Endothelial cell of umbilical vein (primary cell): Measurements from ENCODE around the gene GAL3ST1. TPM values are rescaled to one million over a fixed set of nuclear protein-coding genes. Genes with fewer than 3 reads are reported as not detected.

Experiments used
- BruUV-seq: library from RNA; stranded (reverse); fragments of 400-500 nt; replicated peaks from 2 replicates; lab custom pipeline; 2021; lab: Mats Ljungman, UMichigan
- CTCF ChIA-PET: fragments of 300-600, 350-600 bp; sonication (Branson Sonifier 250); formaldehyde crosslinking; loops from one replicate; lab custom pipeline; 2021; ENCODE audit warnings: antibody characterized with exemption, inconsistent platforms; lab: Charles Lee
- POLR2A ChIA-PET: fragments of 300-600, 350-600 bp; sonication (Branson Sonifier 250); formaldehyde crosslinking; loops from one replicate; lab custom pipeline; 2021; ENCODE audit warnings: antibody characterized with exemption, inconsistent platforms; lab: Charles Lee
- DNase-seq: peaks from one replicate; pipeline ENCODE4 v3.0.0-alpha.2; 2011; ENCODE audit warnings: low read depth, low spot score
- FAIRE-seq: peaks from 2 replicates; lab custom pipeline; 2011; peaks lifted over from hg19 to GRCh38; lab: Jason Lieb, UNC
- H2AFZ ChIP-seq: 2 replicates; pipeline ENCODE4 v1.6.0; 2012; ENCODE audit warnings: low read depth, low read length, control low read depth, inconsistent platforms
- H3K27ac ChIP-seq: 2 replicates; pipeline ENCODE4 v1.5.1; 2011; ENCODE audit warnings: low read depth, mild to moderate bottlenecking, control low read depth, low read length, moderate library complexity; ENCODE audit not compliant: insufficient read depth
- H3K27me3 ChIP-seq, 2 experiments: 2 replicates each; pipeline versions ENCODE4 v1.6.0 to v1.6.1; 2011; ENCODE audit warnings: low read length in 2 of 2, mixed read lengths in 1 of 2; ENCODE audit not compliant: control insufficient read depth in 2 of 2, insufficient read depth in 2 of 2
- H3K36me3 ChIP-seq, 2 experiments: 2 replicates in 1 of 2; 3 replicates in 1 of 2; pipeline ENCODE4 v1.5.1; 2011; ENCODE audit warnings: low read length in 2 of 2, mild to moderate bottlenecking in 1 of 2, moderate library complexity in 1 of 2; ENCODE audit not compliant: control insufficient read depth in 2 of 2, insufficient read depth in 2 of 2; ENCODE audit errors: extremely low read depth in 1 of 2
- H3K4me1 ChIP-seq: 3 replicates; pipeline ENCODE4 v1.5.1; 2011; ENCODE audit warnings: mild to moderate bottlenecking, low read length; ENCODE audit not compliant: control insufficient read depth, insufficient read depth; ENCODE audit errors: extremely low read depth
- H3K4me2 ChIP-seq: 2 replicates; pipeline ENCODE4 v1.6.1; 2011; ENCODE audit warnings: low read length, control low read depth, mixed read lengths; ENCODE audit not compliant: insufficient read depth
- H3K4me3 ChIP-seq, 3 experiments: fragments of 200-600 bp in 1 of 3; sonication (generic), shearing (Covaris generic) in 1 of 3; replicated peaks in 1 of 3; 2 replicates each; pipeline ENCODE4 v1.5.1; 2011 to 2016; ENCODE audit warnings: control low read depth in 3 of 3, low read length in 3 of 3, mild to moderate bottlenecking in 2 of 3, inconsistent platforms in 1 of 3, low read depth in 1 of 3, moderate library complexity in 1 of 3; ENCODE audit not compliant: insufficient read depth in 1 of 3
- H3K79me2 ChIP-seq: 2 replicates; pipeline ENCODE4 v1.6.0; 2012; ENCODE audit warnings: low read length, inconsistent platforms; ENCODE audit not compliant: control insufficient read depth, insufficient read depth
- H3K9ac ChIP-seq: replicated peaks from 2 replicates; pipeline ENCODE3; 2011; ENCODE audit warnings: low read length, control low read depth; ENCODE audit not compliant: insufficient read depth; ENCODE audit errors: extremely low read depth
- H3K9me1 ChIP-seq: replicated peaks from 3 replicates; pipeline ENCODE4 v1.6.0; 2011; ENCODE audit warnings: mild to moderate bottlenecking, low read length; ENCODE audit not compliant: control insufficient read depth, insufficient read depth; ENCODE audit errors: extremely low read depth
- H3K9me3 ChIP-seq: replicated peaks from 2 replicates; pipeline ENCODE4 v1.5.1; 2012; ENCODE audit warnings: low read length, inconsistent platforms; ENCODE audit not compliant: control insufficient read depth, insufficient read depth
- H4K20me1 ChIP-seq: replicated peaks from 2 replicates; pipeline ENCODE3; 2011; ENCODE audit warnings: mild to moderate bottlenecking, low read length; ENCODE audit not compliant: control insufficient read depth, insufficient read depth; ENCODE audit errors: extremely low read depth
- EZH2 ChIP-seq: IDR thresholded peaks from 2 replicates; pipeline ENCODE4 v1.6.1; 2012; ENCODE audit warnings: borderline replicate concordance, low read depth, mild to moderate bottlenecking, moderate library complexity, low read length, inconsistent platforms; ENCODE audit not compliant: severe bottlenecking
- FOS ChIP-seq: IDR thresholded peaks from 2 replicates; pipeline ENCODE4 v1.6.1; 2011; ENCODE audit warnings: mild to moderate bottlenecking, low read length, moderate library complexity, borderline replicate concordance; ENCODE audit not compliant: insufficient read depth
- GATA2 ChIP-seq: IDR thresholded peaks from 2 replicates; pipeline ENCODE4 v1.7.0; 2011; ENCODE audit warnings: low read depth, mild to moderate bottlenecking, moderate library complexity, mixed read lengths, low read length; ENCODE audit not compliant: insufficient read length, insufficient read depth
- JUN ChIP-seq: IDR thresholded peaks from 2 replicates; pipeline ENCODE4 v1.6.1; 2011; ENCODE audit warnings: borderline replicate concordance, low read depth; ENCODE audit not compliant: insufficient read length, insufficient read depth
- MAX ChIP-seq: IDR thresholded peaks from 2 replicates; pipeline ENCODE4 v1.6.1; 2011; ENCODE audit not compliant: insufficient read depth, insufficient read length
- MYC ChIP-seq: IDR thresholded peaks from one replicate; pipeline ENCODE4 v1.6.1; 2011; ENCODE audit warnings: mild to moderate bottlenecking, low read depth, low read length
- POLR2A ChIP-seq: IDR thresholded peaks from 2 replicates; pipeline ENCODE4 v1.6.1; 2012; ENCODE audit warnings: low read depth, mild to moderate bottlenecking, control low read depth, low read length
- POLR2AphosphoS5 ChIP-seq: IDR thresholded peaks from 2 replicates; pipeline ENCODE4 v1.6.1; 2012; ENCODE audit warnings: low read depth, mild to moderate bottlenecking, control low read depth, low read length, moderate library complexity; ENCODE audit not compliant: insufficient read depth
- dilution Hi-C: fragments of 300-500 bp; cut with MboI; formaldehyde crosslinking; loops from one replicate; pipeline ENCODE4 v1.15.0; 2019; ENCODE audit warnings: low sequenced_read_pairs; ENCODE audit not compliant: extremely low pct_ligation_motif_present
- intact Hi-C: fragments of 100-400 bp; cut with micrococcal nuclease; formaldehyde crosslinking; loops from one replicate; pipeline ENCODE4 v1.10.0; 2022
- polyA plus RNA-seq, 4 experiments: library from polyadenylated mRNA; depleted of rRNA in 3 of 4; stranded (reverse) in 3 of 4; unstranded in 1 of 4; fragments of >200 nt; gene quantifications; 2 replicates each; pipeline versions ENCODE4 v1.2.1 to v1.2.3, GENCODE V29; 2011 to 2012; ENCODE audit warnings: missing spikeins in 1 of 4
- total RNA-seq: library from RNA; stranded (reverse); gene quantifications from 2 replicates; pipeline ENCODE4 v1.2.3, GENCODE V29; 2021
- TF ChIP-seq, protein P1 (sequence below), 2 donors: IDR thresholded peaks; 1 replicate in 1 of 2; 2 replicates in 1 of 2; pipeline ENCODE4 v1.5.1; 2011; ENCODE audit warnings: low read length in 2 of 2, mild to moderate bottlenecking in 2 of 2, moderate library complexity in 2 of 2, control low read depth in 1 of 2, inconsistent platforms in 1 of 2, low read depth in 1 of 2; ENCODE audit not compliant: insufficient read depth in 1 of 2; ENCODE audit errors: extremely low read depth in 1 of 2

Gene GAL3ST1
- total and polyA plus RNA-seq, 2 donors (not counting 3 experiments of a cell fraction or from before 2014, with no cell fraction given): not detected

GRCh38 chr22:30591191-30591587, 16.7 kb upstream of the GAL3ST1 start:
- Histone ChIP-seq H3K27ac (peak overlapping the region; percentile 95), H4K20me1 (no peaks in the 10 kb centered on the region), H3K4me1 (peaks cover 10% of the 10 kb centered on the region), H3K4me3 (peak overlapping the region; percentile 68 to 93 (median 72)), H3K4me2 (peak overlapping the region; percentile 96), H3K27me3 (no peaks in the 10 kb centered on the region), H3K9me3 (no peaks in the 10 kb centered on the region), H3K9ac (peak overlapping the region; percentile 97), H3K79me2 (peaks cover 27% of the 10 kb centered on the region), H3K36me3 (peaks cover 15 to 25% of the 10 kb centered on the region in 2 experiments), H2AFZ (peak overlapping the region; percentile 33), H3K9me1 (no peaks in the 10 kb centered on the region)
- TF ChIP-seq, protein P1, sequence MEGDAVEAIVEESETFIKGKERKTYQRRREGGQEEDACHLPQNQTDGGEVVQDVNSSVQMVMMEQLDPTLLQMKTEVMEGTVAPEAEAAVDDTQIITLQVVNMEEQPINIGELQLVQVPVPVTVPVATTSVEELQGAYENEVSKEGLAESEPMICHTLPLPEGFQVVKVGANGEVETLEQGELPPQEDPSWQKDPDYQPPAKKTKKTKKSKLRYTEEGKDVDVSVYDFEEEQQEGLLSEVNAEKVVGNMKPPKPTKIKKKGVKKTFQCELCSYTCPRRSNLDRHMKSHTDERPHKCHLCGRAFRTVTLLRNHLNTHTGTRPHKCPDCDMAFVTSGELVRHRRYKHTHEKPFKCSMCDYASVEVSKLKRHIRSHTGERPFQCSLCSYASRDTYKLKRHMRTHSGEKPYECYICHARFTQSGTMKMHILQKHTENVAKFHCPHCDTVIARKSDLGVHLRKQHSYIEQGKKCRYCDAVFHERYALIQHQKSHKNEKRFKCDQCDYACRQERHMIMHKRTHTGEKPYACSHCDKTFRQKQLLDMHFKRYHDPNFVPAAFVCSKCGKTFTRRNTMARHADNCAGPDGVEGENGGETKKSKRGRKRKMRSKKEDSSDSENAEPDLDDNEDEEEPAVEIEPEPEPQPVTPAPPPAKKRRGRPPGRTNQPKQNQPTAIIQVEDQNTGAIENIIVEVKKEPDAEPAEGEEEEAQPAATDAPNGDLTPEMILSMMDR (IDR thresholded peaks at IDR 0.05; ENCODE audit: extremely low read depth in 1 of 2, insufficient read depth in 1 of 2, low read depth in 1 of 2, low read length in 2 of 2): no peak
- TF ChIP-seq MAX: no peak
- no peak for TF ChIP-seq GATA2
- no peak for TF ChIP-seq JUN
- TF ChIP-seq POLR2AphosphoS5: no peak
- TF ChIP-seq FOS: no peak
- no peak for TF ChIP-seq EZH2
- TF ChIP-seq POLR2A: no peak
- no peak for TF ChIP-seq MYC
- ChIA-PET CTCF (interaction anchor here (0.8 to 2.7 kb wide), 6 partner anchors 10 to 204 kb away, joined by 3 to 20 read pairs (median 10); partner anchors contain the start of genes RNF215 and TCN2), POLR2A (no interaction called here)
- DNase-seq: peak; percentile 44
- no peak for FAIRE-seq
- intact Hi-C loops: loop anchor here (5.0 kb wide), 1 partner anchor 331 kb away; no protein-coding TSS in a partner anchor
- dilution Hi-C loops: no loop called here
- BruUV-seq: TSS peak; percentile 38
